Measurements from ENCODE around the gene PYM1. TPM values are rescaled to one million over a fixed set of nuclear protein-coding genes. Genes with fewer than 3 reads are reported as not detected.
"Not testable (repeated sequence)": the region's sequence is repeated elsewhere in the genome, so short reads cannot be mapped to it uniquely, and the experiment has no call there.

PYM1 gene
- polyA plus RNA-seq, 6 donors from 2014 or later, result 60.7 to 88.1 (median 76.5) TPM

- no peaks in the 10 kb centered on the region for H3K27me3 Mint-ChIP-seq
- no peak overlapping the region for H3K27ac Mint-ChIP-seq
- ATAC-seq (ENCODE audit: low read depth in 2 of 2) (no peak), DNase-seq (no peak)
- H3K36me3 Mint-ChIP-seq, result no peaks in the 10 kb centered on the region
- H3K4me3 Mint-ChIP-seq, result peak overlapping the region in 1 of 8 donors; percentile 66
- H3K9me3 Mint-ChIP-seq, result no peaks in the 10 kb centered on the region
- peaks cover 28 to 35% (median 30%) of the 10 kb centered on the region in 3 donors for H3K4me1 Mint-ChIP-seq
Observed at GRCh38 chr12:55922126-55922525, 5.6 kb downstream of the PYM1 start.

DNA sequence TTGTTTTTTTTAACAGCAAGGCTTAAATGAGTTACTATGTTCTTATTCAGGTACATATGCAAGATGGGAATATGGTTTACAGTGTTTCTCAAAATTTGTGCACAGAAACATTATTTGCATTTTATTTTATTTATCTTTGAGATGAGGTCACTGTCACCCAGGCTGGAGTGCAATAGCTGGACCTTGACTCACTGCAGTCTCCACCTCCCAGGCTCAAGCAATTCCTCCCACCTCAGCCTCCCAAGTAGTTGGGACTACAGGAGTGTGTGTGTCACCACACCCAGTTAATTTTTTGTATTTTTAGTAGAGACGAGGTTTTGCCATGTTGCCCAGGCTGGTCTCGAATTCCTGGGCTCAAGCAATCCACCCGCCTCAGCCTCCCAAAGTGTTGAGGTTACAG, 8.7 kb downstream of the PYM1 start:
- H3K27me3 Mint-ChIP-seq, H3K4me3 Mint-ChIP-seq: not testable (repeated sequence)
- H3K4me1 Mint-ChIP-seq, result peaks cover 19 to 27% (median 23%) of the 10 kb centered on the region in 3 donors

GRCh38 chr12:55915482-55915859, 12.2 kb downstream of the PYM1 start:
- no peak for DNase-seq
- no peak for ATAC-seq (ENCODE audit: low read depth in 2 of 2)
- Mint-ChIP-seq H3K27ac (peak overlapping the region in 3 of 6 donors; percentile 16 to 63 (median 62)), H3K9me3 (no peaks in the 10 kb centered on the region), H3K4me1 (peaks cover 16 to 23% (median 22%) of the 10 kb centered on the region in 3 donors), H3K27me3 (no peaks in the 10 kb centered on the region), H3K4me3 (no peak overlapping the region), H3K36me3 (peaks cover 5 to 17% of the 10 kb centered on the region in 2 donors)

More for the DNA sequence above, 8.7 kb downstream of the PYM1 start:
- H3K27ac Mint-ChIP-seq; H3K9me3 Mint-ChIP-seq; ATAC-seq (ENCODE audit: low read depth in 2 of 2); DNase-seq; H3K36me3 Mint-ChIP-seq: not testable (repeated sequence)

- Mint-ChIP-seq H3K36me3 (peaks cover 5 to 17% of the 10 kb centered on the region in 2 donors), H3K4me3 (no peak overlapping the region), H3K4me1 (peaks cover 13 to 35% (median 28%) of the 10 kb centered on the region in 3 donors), H3K27ac (peak overlapping the region in 3 of 6 donors; percentile 29 to 88 (median 47)), H3K27me3 (no peaks in the 10 kb centered on the region), H3K9me3 (no peaks in the 10 kb centered on the region)
- no peak for ATAC-seq (ENCODE audit: low read depth in 2 of 2)
- no peak for DNase-seq
Observed at GRCh38 chr12:55912908-55913307, 14.8 kb downstream of the PYM1 start.

DNA sequence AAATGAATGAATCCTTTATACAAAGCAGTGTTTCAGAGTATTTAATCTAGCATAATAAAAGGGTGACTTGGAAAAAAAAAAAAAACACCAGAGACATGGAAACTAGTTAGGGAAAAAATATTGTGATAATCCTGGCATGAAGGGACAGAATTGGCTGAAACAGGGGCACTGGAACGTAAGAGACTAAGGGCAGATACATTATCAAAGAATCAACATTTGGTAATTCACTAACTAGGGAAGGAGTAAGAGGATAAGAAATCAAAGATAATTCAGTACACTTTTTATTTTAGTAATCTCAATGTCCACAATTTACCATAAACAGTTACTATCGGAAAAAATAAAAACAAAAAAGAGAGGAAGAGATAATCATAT, 18.2 kb downstream of the PYM1 start:
- no peak overlapping the region for H3K4me3 Mint-ChIP-seq
- no peak for DNase-seq
- H3K27ac Mint-ChIP-seq, result peak overlapping the region in 2 of 6 donors; percentile 0 to 90
- no peak for ATAC-seq (ENCODE audit: low read depth in 2 of 2)
- peaks cover 2 to 21% (median 19%) of the 10 kb centered on the region in 3 donors for H3K4me1 Mint-ChIP-seq
- H3K27me3 Mint-ChIP-seq, result no peaks in the 10 kb centered on the region
- no peaks in the 10 kb centered on the region for H3K9me3 Mint-ChIP-seq
- peaks cover 2 to 13% of the 10 kb centered on the region in 2 donors for H3K36me3 Mint-ChIP-seq

- Mint-ChIP-seq H3K4me3 (no peak overlapping the region), H3K36me3 (peaks cover 0 to 9% of the 10 kb centered on the region in 2 donors), H3K9me3 (no peaks in the 10 kb centered on the region), H3K27me3 (no peaks in the 10 kb centered on the region), H3K4me1 (peaks cover 0 to 19% (median 13%) of the 10 kb centered on the region in 3 donors), H3K27ac (peak overlapping the region in 4 of 6 donors; percentile 15 to 95 (median 68))
- no peak for ATAC-seq (ENCODE audit: low read depth in 2 of 2)
- DNase-seq, result no peak
Observed at GRCh38 chr12:55908726-55909512, 18.8 kb downstream of the PYM1 start.

DNA sequence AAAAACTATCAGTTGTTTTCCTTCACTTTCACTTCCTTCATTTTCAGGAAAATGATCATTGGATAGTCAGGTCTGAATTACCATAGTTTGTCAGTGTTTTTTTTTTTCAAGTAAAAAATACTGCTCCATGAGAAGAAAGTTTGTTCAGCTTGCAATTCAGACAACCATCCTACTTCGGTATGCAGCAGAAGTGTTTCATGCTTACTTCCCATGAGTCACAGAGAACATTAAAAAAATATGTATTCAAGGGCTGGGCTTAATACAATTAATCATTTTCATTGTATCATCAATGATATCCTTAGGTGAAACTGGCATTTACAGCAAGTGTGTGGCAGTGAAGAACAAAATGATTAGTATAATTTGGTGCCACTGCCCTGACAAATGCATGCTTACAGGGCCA, 21.6 kb downstream of the PYM1 start:
- peaks cover 0 to 13% of the 10 kb centered on the region in 2 donors for H3K36me3 Mint-ChIP-seq
- H3K9me3 Mint-ChIP-seq, result no peaks in the 10 kb centered on the region
- ATAC-seq (ENCODE audit: low read depth in 2 of 2) (no peak), DNase-seq (no peak)
- H3K27ac Mint-ChIP-seq, result no peak overlapping the region
- no peaks in the 10 kb centered on the region for H3K27me3 Mint-ChIP-seq
- peaks cover 8 to 12% (median 8%) of the 10 kb centered on the region in 3 donors for H3K4me1 Mint-ChIP-seq
- no peak overlapping the region for H3K4me3 Mint-ChIP-seq

DNA sequence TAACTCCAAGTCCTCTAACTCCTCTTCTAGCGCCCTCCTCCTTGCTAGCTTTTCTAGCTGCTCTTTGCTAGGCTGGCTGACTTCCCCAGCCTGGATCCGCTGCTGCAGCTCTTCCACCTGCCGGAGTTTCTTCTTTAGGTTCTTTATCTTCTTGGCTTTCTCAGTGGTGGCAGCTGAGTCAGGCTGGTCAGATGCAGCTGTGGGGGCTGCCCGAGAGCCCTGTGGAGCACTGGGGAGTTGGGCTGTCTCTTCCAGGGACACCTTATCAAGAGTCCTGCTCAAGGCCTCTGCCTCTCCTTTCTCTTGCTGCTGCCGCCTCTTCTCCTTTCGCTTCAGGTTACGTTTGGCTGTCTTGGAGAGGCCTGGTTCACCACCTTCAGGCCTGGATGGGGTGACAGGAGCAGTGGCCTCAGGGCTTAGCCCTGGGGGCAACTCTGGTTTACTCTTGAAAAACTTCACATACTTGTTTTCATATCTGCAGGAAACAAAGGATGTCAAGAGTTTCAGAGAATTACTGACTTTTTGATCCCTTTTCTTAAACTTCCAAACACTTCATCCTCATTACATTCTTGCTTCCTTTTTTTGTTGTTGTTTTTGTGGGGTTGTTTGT, 25.7 kb downstream of the PYM1 start:
- Mint-ChIP-seq H3K27me3 (no peaks in the 10 kb centered on the region), H3K4me3 (no peak overlapping the region), H3K36me3 (peaks cover 0 to 13% of the 10 kb centered on the region in 2 donors), H3K4me1 (peaks cover 0 to 8% (median 3%) of the 10 kb centered on the region in 3 donors), H3K27ac (peak overlapping the region in 4 of 6 donors; percentile 70 to 94 (median 82)), H3K9me3 (no peaks in the 10 kb centered on the region)
- no peak for DNase-seq
- no peak for ATAC-seq (ENCODE audit: low read depth in 2 of 2)

GRCh38 chr12:55899082-55899481, 28.6 kb downstream of the PYM1 start:
- H3K4me1 Mint-ChIP-seq, result peaks cover 0 to 8% (median 3%) of the 10 kb centered on the region in 3 donors
- ATAC-seq (ENCODE audit: low read depth in 2 of 2) (no peak), DNase-seq (no peak)
- peak overlapping the region in 3 of 6 donors; percentile 3 to 55 (median 12) for H3K27ac Mint-ChIP-seq
- H3K36me3 Mint-ChIP-seq, result peaks cover 0 to 13% of the 10 kb centered on the region in 2 donors
- no peaks in the 10 kb centered on the region for H3K27me3 Mint-ChIP-seq
- H3K9me3 Mint-ChIP-seq, result no peaks in the 10 kb centered on the region
- H3K4me3 Mint-ChIP-seq, result no peak overlapping the region

- no peak for ATAC-seq (ENCODE audit: low read depth in 2 of 2)
- Mint-ChIP-seq H3K4me1 (no peaks in the 10 kb centered on the region), H3K4me3 (no peak overlapping the region), H3K27me3 (no peaks in the 10 kb centered on the region), H3K27ac (no peak overlapping the region), H3K36me3 (no peaks in the 10 kb centered on the region), H3K9me3 (no peaks in the 10 kb centered on the region)
- no peak for DNase-seq
Observed at GRCh38 chr12:55893723-55894122, 34.0 kb downstream of the PYM1 start.

DNA sequence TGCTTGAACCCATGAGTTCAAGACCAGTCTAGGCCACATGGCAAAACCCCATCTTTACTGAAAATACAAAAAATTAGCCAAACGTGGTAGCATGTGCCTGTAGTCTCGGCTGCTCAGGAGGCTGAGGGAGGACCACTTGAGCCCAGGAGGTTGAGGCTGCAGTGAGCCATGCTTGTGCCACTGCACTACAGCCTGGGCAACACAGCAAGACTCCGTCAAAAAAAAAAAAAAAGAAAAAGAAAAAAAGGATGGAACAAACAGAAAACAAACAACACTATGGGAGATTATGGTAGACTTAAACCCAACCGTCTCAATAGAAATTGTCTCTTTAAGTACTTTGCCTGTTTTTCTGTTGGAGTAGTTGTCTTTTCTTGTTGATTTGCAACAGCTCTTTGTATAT, 36.4 kb downstream of the PYM1 start:
- no peaks in the 10 kb centered on the region for H3K27me3 Mint-ChIP-seq
- ATAC-seq (ENCODE audit: low read depth in 2 of 2), result no peak
- H3K4me3 Mint-ChIP-seq, result no peak overlapping the region
- H3K9me3 Mint-ChIP-seq, result no peaks in the 10 kb centered on the region
- no peaks in the 10 kb centered on the region for H3K4me1 Mint-ChIP-seq
- H3K36me3 Mint-ChIP-seq, result no peaks in the 10 kb centered on the region
- no peak overlapping the region for H3K27ac Mint-ChIP-seq
- no peak for DNase-seq

GRCh38 chr12:55885113-55885512, 42.6 kb downstream of the PYM1 start:
- Mint-ChIP-seq H3K27me3 (no peaks in the 10 kb centered on the region), H3K36me3 (no peaks in the 10 kb centered on the region), H3K4me3 (no peak overlapping the region), H3K4me1 (no peaks in the 10 kb centered on the region), H3K27ac (no peak overlapping the region), H3K9me3 (no peaks in the 10 kb centered on the region)
- ATAC-seq (ENCODE audit: low read depth in 2 of 2) (no peak), DNase-seq (no peak)

DNA sequence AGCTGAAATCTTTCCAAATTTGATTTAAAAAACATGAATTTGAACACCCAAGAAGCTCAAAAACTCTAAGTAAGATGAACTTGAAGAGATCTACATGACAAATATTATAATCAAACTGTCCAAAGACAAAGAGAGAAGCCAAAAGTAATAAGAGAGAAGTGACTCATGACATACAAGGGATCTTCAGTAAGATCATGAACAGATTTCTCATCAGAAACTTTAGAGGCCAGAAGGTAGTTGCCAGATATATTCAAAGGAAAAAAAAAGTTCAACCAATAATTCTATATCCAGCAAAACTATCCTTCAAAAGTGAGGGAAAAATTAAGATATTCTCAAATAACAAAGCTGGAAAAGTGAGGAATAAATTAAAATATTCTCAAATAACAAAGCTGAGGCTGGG, 49.9 kb downstream of the PYM1 start:
- Mint-ChIP-seq H3K36me3 (peaks cover 7 to 10% of the 10 kb centered on the region in 2 donors), H3K27ac (no peak overlapping the region), H3K27me3 (no peaks in the 10 kb centered on the region)

More for the DNA sequence above, 49.9 kb downstream of the PYM1 start:
- Mint-ChIP-seq H3K4me3 (no peak overlapping the region), H3K9me3 (peaks cover 0 to 16% (median 11%) of the 10 kb centered on the region in 7 donors), H3K4me1 (no peaks in the 10 kb centered on the region)
- no peak for DNase-seq
- ATAC-seq (ENCODE audit: low read depth in 2 of 2), result no peak

Measured in naive B cell (primary cell).